Transverse colon (tissue), 4 donors: ENCODE results near the gene AK4.

Source experiments
- EP300 ChIP-seq: sonication (generic); formaldehyde crosslinking; IDR thresholded peaks from one replicate; pipeline ENCODE4 v1.6.1; 2017; ENCODE audit warnings: antibody characterized with exemption, low read depth
- POLR2AphosphoS5 ChIP-seq, 3 donors: sonication (generic); formaldehyde crosslinking; IDR thresholded peaks; one replicate each; pipeline ENCODE4 v1.6.1; 2016; ENCODE audit warnings: antibody characterized with exemption in 3 of 3
- TF ChIP-seq, protein P1 (sequence below), 5 experiments: fragments of 200-600 bp in 3 of 5; fragments of 450-650 bp in 2 of 5; sonication (generic) in 3 of 5; IDR thresholded peaks; 1 replicate in 2 of 5; 2 replicates in 3 of 5; pipeline ENCODE4 v1.5.1; 2016 to 2017; ENCODE audit warnings: antibody characterized with exemption in 5 of 5, inconsistent platforms in 3 of 5, mild to moderate bottlenecking in 2 of 5, moderate library complexity in 1 of 5

DNA sequence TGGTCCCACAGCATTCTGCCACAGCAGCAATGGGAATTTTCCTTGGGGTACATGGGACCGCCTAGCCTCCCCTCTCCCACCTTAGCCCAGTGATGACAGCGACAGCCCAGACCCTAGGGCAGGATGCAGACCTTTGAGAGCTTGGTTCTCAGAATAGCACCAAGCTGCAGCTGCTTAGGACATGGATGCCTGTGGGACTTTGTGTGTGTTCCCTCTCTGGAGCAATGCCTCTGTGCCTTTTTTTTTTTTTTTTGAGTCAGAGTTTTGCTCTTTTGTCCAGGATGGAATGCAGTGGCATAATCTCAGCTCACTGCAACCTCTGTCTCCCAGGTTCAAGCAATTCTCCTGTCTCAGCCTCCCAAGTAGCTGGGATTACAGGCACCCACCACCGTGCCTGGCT, 44.2 kb upstream of the AK4 start:
- TF ChIP-seq, protein P1, sequence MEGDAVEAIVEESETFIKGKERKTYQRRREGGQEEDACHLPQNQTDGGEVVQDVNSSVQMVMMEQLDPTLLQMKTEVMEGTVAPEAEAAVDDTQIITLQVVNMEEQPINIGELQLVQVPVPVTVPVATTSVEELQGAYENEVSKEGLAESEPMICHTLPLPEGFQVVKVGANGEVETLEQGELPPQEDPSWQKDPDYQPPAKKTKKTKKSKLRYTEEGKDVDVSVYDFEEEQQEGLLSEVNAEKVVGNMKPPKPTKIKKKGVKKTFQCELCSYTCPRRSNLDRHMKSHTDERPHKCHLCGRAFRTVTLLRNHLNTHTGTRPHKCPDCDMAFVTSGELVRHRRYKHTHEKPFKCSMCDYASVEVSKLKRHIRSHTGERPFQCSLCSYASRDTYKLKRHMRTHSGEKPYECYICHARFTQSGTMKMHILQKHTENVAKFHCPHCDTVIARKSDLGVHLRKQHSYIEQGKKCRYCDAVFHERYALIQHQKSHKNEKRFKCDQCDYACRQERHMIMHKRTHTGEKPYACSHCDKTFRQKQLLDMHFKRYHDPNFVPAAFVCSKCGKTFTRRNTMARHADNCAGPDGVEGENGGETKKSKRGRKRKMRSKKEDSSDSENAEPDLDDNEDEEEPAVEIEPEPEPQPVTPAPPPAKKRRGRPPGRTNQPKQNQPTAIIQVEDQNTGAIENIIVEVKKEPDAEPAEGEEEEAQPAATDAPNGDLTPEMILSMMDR (IDR thresholded peaks at IDR 0.05), result no peak
- TF ChIP-seq EP300 (no peak), POLR2AphosphoS5 (IDR thresholded peaks at IDR 0.05) (no peak)
